HG02938 (cell line): ENCODE data around the gene ALDOC.
"Not testable (repeated sequence)": the region's sequence is repeated elsewhere in the genome, so short reads cannot be mapped to it uniquely, and the experiment has no call there.

Experiments
- ATAC-seq: cut with Tn5 transposase; IDR thresholded peaks from one replicate; pipeline ENCODE4 v1.9.1; 2021; ENCODE audit warnings: mild to moderate bottlenecking, moderate library complexity; ENCODE audit not compliant: unreplicated experiment

Gene ALDOC

GRCh38 chr17:28584434-28584833 lies 7.7 kb upstream of the ALDOC start:
- no peak for ATAC-seq

- ATAC-seq = no peak
These were observed 5.8 kb upstream of the ALDOC start for GRCh38 chr17:28582513-28582912.

GRCh38 chr17:28580959-28581358 lies 4.3 kb upstream of the ALDOC start:
- ATAC-seq = no peak

GRCh38 chr17:28579526-28579925 lies 2.8 kb upstream of the ALDOC start:
- ATAC-seq = no peak

- ATAC-seq = no peak
These were observed 1.8 kb upstream of the ALDOC start for GRCh38 chr17:28578246-28579195.

GRCh38 chr17:28577466-28577824 lies 750 bp upstream of the ALDOC start:
- no peak for ATAC-seq

GRCh38 chr17:28576016-28576415 lies 679 bp downstream of the ALDOC start:
- ATAC-seq = not testable (repeated sequence)

- no peak for ATAC-seq
These were observed 1.4 kb downstream of the ALDOC start for GRCh38 chr17:28575126-28575795.

GRCh38 chr17:28574526-28574925 lies 2.2 kb downstream of the ALDOC start:
- ATAC-seq = no peak

- no peak for ATAC-seq
These were observed 2.7 kb downstream of the ALDOC start for GRCh38 chr17:28573966-28574480.

GRCh38 chr17:28573521-28573920 lies 3.2 kb downstream of the ALDOC start:
- no peak for ATAC-seq

- no peak for ATAC-seq
These were observed 3.7 kb downstream of the ALDOC start for GRCh38 chr17:28573040-28573380.

- ATAC-seq = no peak
These were observed 4.2 kb downstream of the ALDOC start for GRCh38 chr17:28572259-28573039.

GRCh38 chr17:28571361-28572122 lies 5.2 kb downstream of the ALDOC start, which contains the start of gene PIGS:
Gene PIGS, minus strand, starts transcription at chr17:28571524. Its CDS starts 28 bp downstream, at chr17:28571496.
- ATAC-seq = peak; percentile 84

- peak; percentile 11 for ATAC-seq
These were observed 5.9 kb downstream of the ALDOC start for GRCh38 chr17:28570716-28571360.

- ATAC-seq = no peak
These were observed 7.2 kb downstream of the ALDOC start for GRCh38 chr17:28569446-28569845.

GRCh38 chr17:28567604-28568003 lies 9.1 kb downstream of the ALDOC start:
- no peak for ATAC-seq

GRCh38 chr17:28563475-28563874 lies 13.2 kb downstream of the ALDOC start:
- no peak for ATAC-seq

GRCh38 chr17:28555022-28555421 lies 21.7 kb downstream of the ALDOC start:
- ATAC-seq = no peak

- ATAC-seq = no peak
These were observed 22.1 kb downstream of the ALDOC start for GRCh38 chr17:28554565-28554964.
